ENCODE results near the gene FREM2. TPM values are rescaled to one million over a fixed set of nuclear protein-coding genes. Genes with fewer than 3 reads are reported as not detected.

FREM2 gene
- total and polyA plus RNA-seq, 2 experiments from 2014 or later, result 2.4 to 29.8 TPM

GRCh38 chr13:38863536-38863935 is 176.7 kb downstream of the FREM2 start:
- Mint-ChIP-seq H3K4me1 (no peaks in the 10 kb centered on the region), H3K27me3 (ENCODE audit: insufficient read depth, low read depth, poor library complexity) (no peaks in the 10 kb centered on the region), H3K36me3 (ENCODE audit: low read depth) (peaks cover 2% of the 10 kb centered on the region; the same call in 1 of the 3 replicates), H3K4me3 (no peak overlapping the region), H3K9me3 (no peaks in the 10 kb centered on the region), H3K27ac (no peak overlapping the region)
- H3K27ac ChIP-seq (ENCODE audit: low read depth), result no peak overlapping the region
- H3K36me3 ChIP-seq (ENCODE audit: insufficient read depth), result no peaks in the 10 kb centered on the region
- H3F3A ChIP-seq (replicated peaks; ENCODE audit: low read depth), result no peaks in the 10 kb centered on the region
- no peak overlapping the region for H3K4me2 ChIP-seq
- H3K79me2 ChIP-seq (replicated peaks; ENCODE audit: insufficient read depth), result no peaks in the 10 kb centered on the region
- H3K4me3 ChIP-seq, result no peak overlapping the region
- no peak for ATAC-seq
- no peaks in the 10 kb centered on the region for H3K27me3 ChIP-seq (ENCODE audit: insufficient read depth)
- no peaks in the 10 kb centered on the region for H4K20me1 ChIP-seq (replicated peaks; ENCODE audit: insufficient read depth)
- DNase-seq (ENCODE audit: low spot score), result no peak
- no peaks in the 10 kb centered on the region for H3K4me1 ChIP-seq (ENCODE audit: insufficient read depth)
- no peaks in the 10 kb centered on the region for H3K9me2 ChIP-seq (ENCODE audit: insufficient read depth)
- H2AFZ ChIP-seq, result no peak overlapping the region
- no peak for TF ChIP-seq EZH2phosphoT487 (IDR thresholded peaks at IDR 0.05; ENCODE audit: unreplicated experiment)
- no peak for TF ChIP-seq ZNF114 (CRISPR knock-in tag; IDR thresholded peaks at IDR 0.05)

- 0 out of 4 replicates have a peak, but pooled peaks of 1 of the 2 experiments have one; percentile 16 for TF ChIP-seq CTCF (conservative IDR thresholded peaks at IDR 0.05; ENCODE audit: low read depth in 2 of 2)
- TF ChIP-seq STAT1 (IDR thresholded peaks at IDR 0.05; ENCODE audit: unreplicated experiment), result no peak
- Histone ChIP-seq H4K20me1 (replicated peaks; ENCODE audit: insufficient read depth) (no peaks in the 10 kb centered on the region), H3K4me2 (no peak overlapping the region), H3K9me2 (ENCODE audit: insufficient read depth) (no peaks in the 10 kb centered on the region), H3K27me3 (ENCODE audit: insufficient read depth) (no peaks in the 10 kb centered on the region), H3K27ac (ENCODE audit: low read depth) (no peak overlapping the region), H3K79me2 (replicated peaks; ENCODE audit: insufficient read depth) (no peaks in the 10 kb centered on the region), H3K4me1 (ENCODE audit: insufficient read depth) (no peaks in the 10 kb centered on the region), H3K36me3 (ENCODE audit: insufficient read depth) (no peaks in the 10 kb centered on the region), H3K4me3 (no peak overlapping the region), H3F3A (replicated peaks; ENCODE audit: low read depth) (no peaks in the 10 kb centered on the region), H2AFZ (no peak overlapping the region)
- no peaks in the 10 kb centered on the region for H3K27me3 Mint-ChIP-seq (ENCODE audit: insufficient read depth, low read depth, poor library complexity)
- no peak overlapping the region for H3K4me3 Mint-ChIP-seq
- H3K4me1 Mint-ChIP-seq, result no peaks in the 10 kb centered on the region; the same call in 1 of the 3 replicates
- no peak overlapping the region for H3K27ac Mint-ChIP-seq
- no peaks in the 10 kb centered on the region for H3K9me3 Mint-ChIP-seq
- no peaks in the 10 kb centered on the region for H3K36me3 Mint-ChIP-seq (ENCODE audit: low read depth)
- DNase-seq (ENCODE audit: low spot score), result no peak
- no peak for ATAC-seq
Measured at GRCh38 chr13:38866649-38867048, 179.8 kb downstream of the FREM2 start.

GRCh38 chr13:38868399-38868798 is 181.5 kb downstream of the FREM2 start:
- Mint-ChIP-seq H3K27ac (0 out of 2 replicates have a peak overlapping the region, but pooled peaks have one; percentile 31), H3K9me3 (no peaks in the 10 kb centered on the region), H3K36me3 (ENCODE audit: low read depth) (no peaks in the 10 kb centered on the region), H3K4me1 (peaks cover 3% of the 10 kb centered on the region; the same call in 2 of the 3 replicates), H3K4me3 (no peak overlapping the region), H3K27me3 (ENCODE audit: insufficient read depth, low read depth, poor library complexity) (no peaks in the 10 kb centered on the region)
- no peaks in the 10 kb centered on the region for H3F3A ChIP-seq (replicated peaks; ENCODE audit: low read depth)
- no peaks in the 10 kb centered on the region for H4K20me1 ChIP-seq (replicated peaks; ENCODE audit: insufficient read depth)
- DNase-seq (ENCODE audit: low spot score) (no peak), ATAC-seq (no peak)
- H3K79me2 ChIP-seq (replicated peaks; ENCODE audit: insufficient read depth), result no peaks in the 10 kb centered on the region
- no peak overlapping the region for H3K27ac ChIP-seq (ENCODE audit: low read depth)
- TF ChIP-seq REST (IDR thresholded peaks at IDR 0.05; ENCODE audit: unreplicated experiment), result no peak
- TF ChIP-seq JUNB (IDR thresholded peaks at IDR 0.05; ENCODE audit: unreplicated experiment), result no peak
- H2AFZ ChIP-seq, result no peak overlapping the region
- no peak overlapping the region for H3K4me2 ChIP-seq
- no peaks in the 10 kb centered on the region for H3K27me3 ChIP-seq (ENCODE audit: insufficient read depth)
- no peaks in the 10 kb centered on the region for H3K9me2 ChIP-seq (ENCODE audit: insufficient read depth)
- no peaks in the 10 kb centered on the region for H3K36me3 ChIP-seq (ENCODE audit: insufficient read depth)
- no peak overlapping the region for H3K4me3 ChIP-seq
- no peaks in the 10 kb centered on the region for H3K4me1 ChIP-seq (ENCODE audit: insufficient read depth)

Data from GM23338 (cell line).